Measurements from ENCODE around the gene IL5RA. TPM values are rescaled to one million over a fixed set of nuclear protein-coding genes. Genes with fewer than 3 reads are reported as not detected.

The IL5RA gene
- total RNA-seq, 1 experiment from 2014 or later = not detected

DNA sequence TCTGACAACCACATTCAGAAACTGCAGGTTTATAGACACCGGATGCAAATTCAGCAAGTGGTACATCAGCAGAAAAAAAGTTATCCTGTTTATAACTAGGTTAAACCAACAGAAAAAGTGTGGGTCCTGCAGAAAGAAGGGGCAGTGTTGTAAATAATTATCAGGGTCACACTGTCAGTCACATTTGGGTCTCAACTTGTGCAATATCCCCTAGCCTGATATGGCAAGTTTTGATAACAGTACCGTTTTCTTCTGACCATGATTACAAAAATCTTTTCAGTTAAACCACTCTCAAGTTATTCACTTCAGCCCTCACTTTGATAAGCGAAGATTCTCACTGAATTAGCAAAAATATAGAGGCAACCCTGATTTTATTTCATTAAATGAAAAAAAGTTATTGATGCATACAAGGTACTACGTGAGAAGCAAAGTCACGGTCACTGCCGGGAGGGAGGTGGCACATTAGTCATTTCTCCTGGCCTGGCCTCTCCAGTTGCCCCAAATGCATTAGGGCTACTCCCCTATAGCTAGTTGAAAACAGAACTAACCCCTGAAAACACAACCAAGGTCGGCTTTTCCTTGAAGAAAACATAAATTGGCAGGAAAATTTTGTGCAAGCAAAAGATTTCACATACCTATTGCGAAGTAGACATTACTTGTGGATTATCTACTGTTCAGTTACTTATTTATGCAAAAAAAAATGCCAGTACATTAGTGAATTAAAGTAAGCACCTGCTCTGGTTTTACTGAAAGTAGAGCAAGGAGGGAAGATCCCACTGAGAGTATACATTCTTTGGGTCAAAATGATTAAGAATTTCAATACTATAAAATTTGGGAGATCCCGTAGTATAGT, 28.6 kb downstream of the IL5RA start:
- no peak overlapping the region for H3K27ac ChIP-seq (ENCODE audit: low read depth, low read length, poor library complexity, severe bottlenecking)
- CTCF ChIA-PET = no interaction called here

DNA sequence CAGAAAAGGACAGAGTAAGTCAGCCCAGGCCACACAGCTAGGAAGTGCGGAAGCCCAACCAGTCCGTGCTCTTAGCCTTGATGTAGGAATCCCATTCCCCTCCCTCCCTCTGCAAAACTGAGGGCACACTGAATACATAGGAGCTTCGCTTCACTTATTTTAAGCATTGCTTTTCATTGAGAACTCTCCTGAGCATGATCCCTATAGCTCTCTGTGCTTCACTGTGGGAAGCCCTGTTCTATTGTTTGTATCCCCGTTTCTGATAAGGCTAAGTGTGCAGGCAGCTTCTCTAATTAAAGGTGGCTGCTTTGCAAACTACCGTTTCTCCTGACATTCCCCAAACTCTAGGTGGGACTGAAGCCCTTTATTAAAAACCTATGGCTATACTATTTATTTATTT, 29.9 kb downstream of the IL5RA start:
- ChIA-PET CTCF (no interaction called here), POLR2A (ENCODE audit: low non-redundant PET) (no interaction called here)
- no peaks in the 10 kb centered on the region for H3K36me3 ChIP-seq (ENCODE audit: insufficient read depth, low read length, poor library complexity, severe bottlenecking)
- no peaks in the 10 kb centered on the region for H3K27me3 ChIP-seq (replicated peaks; ENCODE audit: insufficient read depth, low read depth, low read length, poor library complexity)
- intact Hi-C loops (cut with micrococcal nuclease; ENCODE audit: unreplicated experiment) = no loop called here
- H3K4me3 ChIP-seq (ENCODE audit: low read depth, low read length, poor library complexity, severe bottlenecking) = no peak overlapping the region
- no peak overlapping the region for H3K27ac ChIP-seq (ENCODE audit: low read depth, low read length, poor library complexity, severe bottlenecking)
- DNase-seq (ENCODE audit: low spot score) = no peak
- H3K9me3 ChIP-seq (ENCODE audit: low read depth, low read length, poor library complexity, severe bottlenecking) = no peaks in the 10 kb centered on the region
- no TSS peak for BruUV-seq (replicated peaks)
- TF ChIP-seq, protein P1, sequence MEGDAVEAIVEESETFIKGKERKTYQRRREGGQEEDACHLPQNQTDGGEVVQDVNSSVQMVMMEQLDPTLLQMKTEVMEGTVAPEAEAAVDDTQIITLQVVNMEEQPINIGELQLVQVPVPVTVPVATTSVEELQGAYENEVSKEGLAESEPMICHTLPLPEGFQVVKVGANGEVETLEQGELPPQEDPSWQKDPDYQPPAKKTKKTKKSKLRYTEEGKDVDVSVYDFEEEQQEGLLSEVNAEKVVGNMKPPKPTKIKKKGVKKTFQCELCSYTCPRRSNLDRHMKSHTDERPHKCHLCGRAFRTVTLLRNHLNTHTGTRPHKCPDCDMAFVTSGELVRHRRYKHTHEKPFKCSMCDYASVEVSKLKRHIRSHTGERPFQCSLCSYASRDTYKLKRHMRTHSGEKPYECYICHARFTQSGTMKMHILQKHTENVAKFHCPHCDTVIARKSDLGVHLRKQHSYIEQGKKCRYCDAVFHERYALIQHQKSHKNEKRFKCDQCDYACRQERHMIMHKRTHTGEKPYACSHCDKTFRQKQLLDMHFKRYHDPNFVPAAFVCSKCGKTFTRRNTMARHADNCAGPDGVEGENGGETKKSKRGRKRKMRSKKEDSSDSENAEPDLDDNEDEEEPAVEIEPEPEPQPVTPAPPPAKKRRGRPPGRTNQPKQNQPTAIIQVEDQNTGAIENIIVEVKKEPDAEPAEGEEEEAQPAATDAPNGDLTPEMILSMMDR (conservative IDR thresholded peaks at IDR 0.05; ENCODE audit: low read depth, low read length) = no peak
- no peak for TF ChIP-seq EZH2 (IDR thresholded peaks at IDR 0.05; ENCODE audit: borderline replicate concordance, low read depth, low read length, poor library complexity, severe bottlenecking)
- no peaks in the 10 kb centered on the region for H3K4me1 ChIP-seq (ENCODE audit: insufficient read depth, low read length, poor library complexity, severe bottlenecking)

More for the DNA sequence above, 28.6 kb downstream of the IL5RA start:
- POLR2A ChIA-PET (ENCODE audit: low non-redundant PET) = interaction anchor here (0.6 kb wide), 1 partner anchor 39 kb away, joined by 4 read pairs; no protein-coding TSS in a partner anchor
- DNase-seq (ENCODE audit: low spot score) = no peak
- H3K9me3 ChIP-seq (ENCODE audit: low read depth, low read length, poor library complexity, severe bottlenecking) = no peaks in the 10 kb centered on the region
- no peaks in the 10 kb centered on the region for H3K27me3 ChIP-seq (replicated peaks; ENCODE audit: insufficient read depth, low read depth, low read length, poor library complexity)
- no peak for TF ChIP-seq EZH2 (IDR thresholded peaks at IDR 0.05; ENCODE audit: borderline replicate concordance, low read depth, low read length, poor library complexity, severe bottlenecking)
- TF ChIP-seq, protein P1 (conservative IDR thresholded peaks at IDR 0.05; ENCODE audit: low read depth, low read length) = no peak
- no peaks in the 10 kb centered on the region for H3K4me1 ChIP-seq (ENCODE audit: insufficient read depth, low read length, poor library complexity, severe bottlenecking)
- no peak overlapping the region for H3K4me3 ChIP-seq (ENCODE audit: low read depth, low read length, poor library complexity, severe bottlenecking)
- no peaks in the 10 kb centered on the region for H3K36me3 ChIP-seq (ENCODE audit: insufficient read depth, low read length, poor library complexity, severe bottlenecking)
- intact Hi-C loops (cut with micrococcal nuclease; ENCODE audit: unreplicated experiment) = no loop called here
- no TSS peak for BruUV-seq (replicated peaks)

DNA sequence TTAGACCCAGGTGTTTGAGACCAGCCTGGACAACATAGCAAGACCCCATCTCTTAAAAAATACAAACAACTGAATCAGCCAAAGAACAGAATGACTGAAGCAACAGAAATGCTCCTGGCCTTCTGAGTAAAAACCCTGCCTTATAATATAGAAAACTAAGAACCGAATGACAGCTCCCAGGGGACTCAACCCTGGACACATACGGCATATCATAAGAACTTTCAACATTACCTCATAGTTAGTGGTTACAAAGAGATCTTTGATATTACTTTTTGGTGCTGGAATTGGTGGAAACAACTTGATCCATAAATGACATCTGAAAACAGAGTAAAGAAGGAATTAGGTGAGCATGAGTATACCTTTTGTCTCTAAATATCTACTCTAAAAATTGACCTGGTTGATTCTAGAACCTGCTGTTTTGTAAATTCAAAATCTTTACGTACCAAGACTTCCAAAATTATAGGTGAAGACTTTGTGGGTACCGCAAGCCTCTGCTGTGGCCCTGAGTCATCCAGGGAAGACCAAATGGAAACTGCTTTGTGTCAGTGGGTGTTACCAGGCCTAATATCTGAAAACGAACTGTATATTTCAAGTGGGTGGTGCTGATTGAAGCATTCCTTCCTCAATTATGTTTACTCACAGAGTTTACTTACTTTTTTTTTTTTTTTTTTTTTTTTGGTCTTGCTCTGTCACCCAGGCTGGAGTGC, 35.5 kb downstream of the IL5RA start:
- no peak for TF ChIP-seq EZH2 (IDR thresholded peaks at IDR 0.05; ENCODE audit: borderline replicate concordance, low read depth, low read length, poor library complexity, severe bottlenecking)
- TF ChIP-seq, protein P1 (conservative IDR thresholded peaks at IDR 0.05; ENCODE audit: low read depth, low read length) = no peak
- CTCF ChIA-PET = no interaction called here
- BruUV-seq (replicated peaks) = no TSS peak

More for the DNA sequence above, 35.5 kb downstream of the IL5RA start:
- DNase-seq (ENCODE audit: low spot score) = no peak
- H3K4me3 ChIP-seq (ENCODE audit: low read depth, low read length, poor library complexity, severe bottlenecking) = no peak overlapping the region
- H3K4me1 ChIP-seq (ENCODE audit: insufficient read depth, low read length, poor library complexity, severe bottlenecking) = no peaks in the 10 kb centered on the region
- H3K9me3 ChIP-seq (ENCODE audit: low read depth, low read length, poor library complexity, severe bottlenecking) = no peaks in the 10 kb centered on the region
- POLR2A ChIA-PET (ENCODE audit: low non-redundant PET) = no interaction called here
- H3K27ac ChIP-seq (ENCODE audit: low read depth, low read length, poor library complexity, severe bottlenecking) = no peak overlapping the region
- no peaks in the 10 kb centered on the region for H3K36me3 ChIP-seq (ENCODE audit: insufficient read depth, low read length, poor library complexity, severe bottlenecking)
- no peaks in the 10 kb centered on the region for H3K27me3 ChIP-seq (replicated peaks; ENCODE audit: insufficient read depth, low read depth, low read length, poor library complexity)
- intact Hi-C loops (cut with micrococcal nuclease; ENCODE audit: unreplicated experiment) = no loop called here
